Ovary (tissue), 9 donors: Measurements from ENCODE around the gene LRCH1. TPM values are rescaled to one million over a fixed set of nuclear protein-coding genes. Genes with fewer than 3 reads are reported as not detected.

Experiments used
- DNase-seq, 5 donors: peaks; one replicate each; pipeline ENCODE4 v3.0.0-alpha.2; 2019 to 2020
- H3K27ac ChIP-seq, 2 donors: fragments of 200-600 bp; one replicate each; pipeline versions ENCODE4 v1.5.1 to v1.8.0; 2019 to 2022
- H3K27me3 ChIP-seq: fragments of 200-600 bp; one replicate; pipeline ENCODE4 v1.8.0; 2022
- H3K36me3 ChIP-seq: fragments of 200-600 bp; sonication (generic); one replicate; pipeline ENCODE4 v1.5.1; 2019
- H3K4me1 ChIP-seq: one replicate; pipeline ENCODE4 v1.8.1; 2013; ENCODE audit warnings: mild to moderate bottlenecking, moderate library complexity; ENCODE audit not compliant: insufficient read depth
- H3K4me3 ChIP-seq: fragments of 200-600 bp; sonication (generic); one replicate; pipeline ENCODE4 v1.5.1; 2017
- H3K9me3 ChIP-seq, 2 donors: fragments of 200-600 bp in 1 of 2; sonication (generic) in 1 of 2; one replicate each; pipeline versions ENCODE4 v1.5.1 to v1.8.1; 2013 to 2019; ENCODE audit warnings: mild to moderate bottlenecking in 1 of 2, moderate library complexity in 1 of 2
- CTCF ChIP-seq, 3 donors: fragments of 450-650 bp in 2 of 3; fragments of 200-600 bp in 1 of 3; IDR thresholded peaks; one replicate each; pipeline versions ENCODE4 v1.5.1 to v1.8.0; 2016 to 2022; ENCODE audit warnings: antibody characterized with exemption in 3 of 3, mild to moderate bottlenecking in 1 of 3
- EP300 ChIP-seq: sonication (generic); formaldehyde crosslinking; IDR thresholded peaks from one replicate; pipeline ENCODE4 v1.6.1; 2017; ENCODE audit warnings: antibody characterized with exemption
- POLR2A ChIP-seq: fragments of 450-650 bp; IDR thresholded peaks from one replicate; pipeline ENCODE4 v1.6.1; 2017; ENCODE audit warnings: antibody characterized with exemption, mild to moderate bottlenecking, moderate library complexity
- WGBS, 3 donors: extraction: QIAGEN DNeasy Blood & Tissue Kit in 1 of 3; methylation state at CpG; one replicate each; pipeline versions ENCODE4 v1.1.5 to v1.1.7; 2013 to 2017; 5-methylcytosine and 5-hydroxymethylcytosine counted together
- intact Hi-C, 4 donors: fragments of 100-400 bp; cut with DNase I; formaldehyde crosslinking; loops; one replicate each; pipeline versions ENCODE4 v1.11.0 to v1.15.1; 2022 to 2023
- polyA plus RNA-seq, 2 donors: library from polyadenylated mRNA; stranded (reverse); fragments of 200-250 nt in 1 of 2; fragments of 350-450 nt in 1 of 2; fragmentation: Illumina TruSeq in 1 of 2; extraction: RNeasy Lipid Tissue Mini Kit (QIAGEN cat#74804) in 1 of 2; gene quantifications; one replicate each; pipeline ENCODE4 v1.2.3, GENCODE V29; 2013 to 2014
- total RNA-seq, 7 donors: library from RNA; depleted of rRNA in 2 of 7; stranded (reverse); fragments of >200 nt in 2 of 7; fragmentation: NEBNext Ultra II Directional in 3 of 7; extraction: Animal tissue kit (Norgen Biotek cat#: 25700) in 3 of 7; gene quantifications; one replicate each; pipeline versions ENCODE4 v1.1.0 to v1.2.4, GENCODE V29; 2016 to 2023
- donor health status: DM: no; HTN: no; CAD: no; lungs with moderate emphysema.
- donor health status: DM: no; HTN: no; CAD: no.
- donor health status: Bipolar disorder and iron deficiency.
- donor health status: DM: yes; HTN: yes; CAD: no.
- donor health status: DM: no; HTN: no; CAD: no.
- donor health status: DM: yes; HTN: yes; CAD: no.

The LRCH1 gene
- total and polyA plus RNA-seq, 9 donors = 7.6 to 19.3 (median 15.8) TPM

GRCh38 chr13:46675016-46675415 is 122.0 kb downstream of the LRCH1 start:
- Histone ChIP-seq H3K27ac (no peak overlapping the region), H3K4me3 (no peak overlapping the region), H3K9me3 (no peaks in the 10 kb centered on the region), H3K27me3 (no peaks in the 10 kb centered on the region), H3K4me1 (peaks cover under 1% of the 10 kb centered on the region), H3K36me3 (no peaks in the 10 kb centered on the region)
- TF ChIP-seq CTCF (IDR thresholded peaks at IDR 0.05) (no peak), POLR2A (no peak), EP300 (no peak)
- intact Hi-C loops = loop anchor here in 1 of 4 donors (5.0 kb wide), 1 partner anchor 118 kb away; no protein-coding TSS in a partner anchor
- no peak for DNase-seq

GRCh38 chr13:46676378-46676725 is 123.4 kb downstream of the LRCH1 start:
- no peaks in the 10 kb centered on the region for H3K9me3 ChIP-seq
- intact Hi-C loops = loop anchor here in 1 of 4 donors (5.0 kb wide), 1 partner anchor 119 kb away; no protein-coding TSS in a partner anchor
- no peak for DNase-seq
- TF ChIP-seq CTCF (IDR thresholded peaks at IDR 0.05) = no peak
- WGBS, 3 donors = 66 to 72% (median 66%) methylated on average over 3 of the region's 3 CpGs
- H3K4me3 ChIP-seq = no peak overlapping the region
- no peaks in the 10 kb centered on the region for H3K36me3 ChIP-seq
- H3K4me1 ChIP-seq = peaks cover 3% of the 10 kb centered on the region
- no peaks in the 10 kb centered on the region for H3K27me3 ChIP-seq
- no peak overlapping the region for H3K27ac ChIP-seq

GRCh38 chr13:46679369-46680120 is 126.6 kb downstream of the LRCH1 start:
- 3 to 9% (median 5%) methylated on average over 12 of the region's 12 CpGs for WGBS, 3 donors
- peak overlapping the region; percentile 73 to 75 for H3K27ac ChIP-seq
- H3K4me3 ChIP-seq = peak overlapping the region; percentile 24
- no peaks in the 10 kb centered on the region for H3K27me3 ChIP-seq
- intact Hi-C loops = loop anchor here in 1 of 4 donors (5.0 kb wide), 1 partner anchor 122 kb away; no protein-coding TSS in a partner anchor
- TF ChIP-seq EP300 = no peak
- TF ChIP-seq CTCF (IDR thresholded peaks at IDR 0.05) = no peak
- TF ChIP-seq POLR2A = no peak
- DNase-seq = peak in 4 of 5 donors; percentile 34 to 50 (median 45)
- H3K9me3 ChIP-seq = no peaks in the 10 kb centered on the region
- H3K4me1 ChIP-seq = peaks cover 3% of the 10 kb centered on the region
- H3K36me3 ChIP-seq = no peaks in the 10 kb centered on the region

- no peak overlapping the region for H3K27ac ChIP-seq
Observed at GRCh38 chr13:46682015-46682414, 129.0 kb downstream of the LRCH1 start.

More at GRCh38 chr13:46682015-46682414, 129.0 kb downstream of the LRCH1 start:
- H3K4me1 ChIP-seq = peaks cover 3% of the 10 kb centered on the region
- no peaks in the 10 kb centered on the region for H3K9me3 ChIP-seq
- TF ChIP-seq CTCF (IDR thresholded peaks at IDR 0.05) = no peak
- no peak for TF ChIP-seq EP300
- no peak for TF ChIP-seq POLR2A
- no peaks in the 10 kb centered on the region for H3K36me3 ChIP-seq
- no peak overlapping the region for H3K4me3 ChIP-seq
- intact Hi-C loops = no loop called here
- 91 to 97% (median 96%) methylated on average over 3 of the region's 3 CpGs for WGBS, 3 donors
- H3K27me3 ChIP-seq = no peaks in the 10 kb centered on the region
- no peak for DNase-seq
